HK-2 (cell line): ENCODE results near the gene RTP1.
"Not testable (repeated sequence)": the region's sequence is repeated elsewhere in the genome, so short reads cannot be mapped to it uniquely, and the experiment has no call there.

Source experiments
- DNase-seq: peaks from one replicate; pipeline ENCODE4 v3.0.0-alpha.2; 2018; ENCODE audit not compliant: unreplicated experiment

RTP1 gene, protein sequence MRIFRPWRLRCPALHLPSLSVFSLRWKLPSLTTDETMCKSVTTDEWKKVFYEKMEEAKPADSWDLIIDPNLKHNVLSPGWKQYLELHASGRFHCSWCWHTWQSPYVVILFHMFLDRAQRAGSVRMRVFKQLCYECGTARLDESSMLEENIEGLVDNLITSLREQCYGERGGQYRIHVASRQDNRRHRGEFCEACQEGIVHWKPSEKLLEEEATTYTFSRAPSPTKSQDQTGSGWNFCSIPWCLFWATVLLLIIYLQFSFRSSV

DNA sequence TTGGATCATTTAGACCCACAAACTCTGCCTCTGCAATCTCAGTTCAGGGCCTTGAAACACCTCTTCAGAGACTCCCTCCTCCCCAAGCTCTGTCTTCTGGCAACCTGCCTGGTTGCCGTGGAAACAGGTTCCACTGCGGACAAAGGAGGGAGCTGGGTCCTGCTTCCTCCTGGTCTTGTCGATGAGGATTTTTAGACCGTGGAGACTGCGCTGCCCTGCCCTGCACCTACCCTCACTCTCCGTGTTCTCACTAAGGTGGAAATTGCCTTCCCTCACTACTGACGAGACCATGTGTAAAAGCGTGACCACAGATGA lies at the start of gene RTP1:
RTP1 (plus strand) TSS at position 152 of the 315 bp plus-strand sequence; CDS start at position 182, 30 bp downstream.
- no peak for DNase-seq

DNA sequence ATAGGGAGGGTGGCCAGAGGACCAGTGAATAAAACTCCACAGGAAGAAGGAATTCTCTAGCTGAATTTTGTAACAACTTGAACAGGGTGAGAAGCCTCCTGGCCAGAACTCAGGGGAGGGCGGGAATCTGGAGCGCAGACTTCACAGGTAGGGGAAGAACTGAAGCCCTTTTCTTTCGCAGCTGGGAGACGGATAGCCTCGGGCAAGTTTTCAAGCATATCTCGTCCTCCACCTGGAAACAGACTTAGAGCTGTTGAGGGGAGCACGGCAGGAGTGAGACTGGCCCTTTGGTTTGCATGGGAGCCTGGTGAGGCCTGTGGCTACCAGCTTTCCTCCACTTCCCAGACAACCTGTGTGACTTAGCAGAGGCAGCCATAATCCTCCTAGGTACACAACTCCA lies 47.1 kb upstream of the RTP1 start:
- no peak for DNase-seq

DNA sequence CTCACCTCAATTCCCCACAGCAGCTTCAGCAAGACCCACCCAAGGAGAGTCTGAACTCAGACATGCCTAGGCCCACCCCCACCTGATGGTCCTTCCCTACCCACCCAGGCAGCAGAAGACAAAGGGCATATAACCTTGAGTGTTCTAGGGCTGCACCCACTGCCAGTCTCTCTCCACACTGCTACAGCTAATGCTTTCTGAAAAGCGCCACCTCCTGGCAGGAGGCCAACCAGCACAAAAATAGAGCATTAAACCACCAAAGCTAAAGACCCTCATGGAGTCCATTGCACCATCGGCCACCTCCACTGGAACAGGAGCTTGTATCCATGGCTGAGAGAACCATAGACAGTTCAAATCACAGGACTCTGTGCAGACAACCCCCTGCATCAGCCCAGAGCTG lies 46.7 kb upstream of the RTP1 start:
- DNase-seq = peak; percentile 39

DNA sequence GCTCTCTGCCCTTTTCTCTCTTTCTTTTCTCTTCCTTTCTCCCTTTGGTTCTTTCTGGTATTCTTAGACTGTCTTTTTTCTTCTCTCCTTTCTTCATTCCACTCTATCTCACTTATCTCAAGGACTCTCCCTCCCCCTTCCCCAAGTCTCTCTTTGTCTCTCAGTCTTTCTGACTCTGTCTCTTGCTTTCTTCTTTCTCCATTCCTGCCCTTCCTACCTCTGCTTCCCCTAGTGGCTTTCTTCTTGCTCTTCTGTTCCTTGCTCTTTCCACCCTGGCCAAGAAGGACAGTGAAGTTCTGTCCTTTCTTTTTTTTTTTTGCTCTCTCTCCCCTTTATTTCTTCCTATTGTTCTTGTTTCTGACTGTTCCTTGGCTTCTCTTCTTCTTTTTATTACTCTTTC lies 35.7 kb upstream of the RTP1 start:
- DNase-seq = no peak

DNA sequence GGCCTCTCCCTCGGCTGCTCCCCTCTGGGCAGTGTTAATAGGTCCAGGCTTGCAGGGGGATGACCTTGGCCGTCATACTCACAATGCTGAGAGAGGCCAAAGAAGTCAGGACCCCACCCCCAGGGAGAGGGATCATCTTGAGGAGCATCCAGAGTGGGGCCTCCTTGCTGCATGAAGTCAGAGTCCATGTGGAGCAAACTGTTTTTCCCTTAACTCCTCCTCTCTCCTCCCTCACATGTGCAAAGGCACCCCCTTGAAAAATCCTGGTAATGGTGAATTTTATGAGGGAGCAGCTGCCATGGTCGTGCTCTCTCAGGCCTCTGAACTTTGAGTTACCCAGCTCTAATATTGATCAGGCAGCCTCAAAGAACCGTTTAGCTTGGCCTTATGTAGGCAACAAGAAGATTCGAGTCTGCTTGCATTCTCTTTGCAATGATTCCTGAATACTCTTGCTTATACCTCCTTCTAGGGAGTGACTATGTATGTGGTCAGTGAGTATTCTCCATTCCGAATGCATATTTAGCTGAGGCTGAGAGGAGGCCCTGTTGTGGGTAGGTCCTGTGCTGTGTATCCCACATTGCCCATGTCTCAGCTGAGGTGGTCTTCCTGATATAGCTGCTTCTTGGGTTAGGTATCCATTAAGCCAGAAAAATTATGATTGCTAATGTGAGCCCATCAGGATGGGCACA lies 34.9 kb upstream of the RTP1 start:
- DNase-seq = no peak

DNA sequence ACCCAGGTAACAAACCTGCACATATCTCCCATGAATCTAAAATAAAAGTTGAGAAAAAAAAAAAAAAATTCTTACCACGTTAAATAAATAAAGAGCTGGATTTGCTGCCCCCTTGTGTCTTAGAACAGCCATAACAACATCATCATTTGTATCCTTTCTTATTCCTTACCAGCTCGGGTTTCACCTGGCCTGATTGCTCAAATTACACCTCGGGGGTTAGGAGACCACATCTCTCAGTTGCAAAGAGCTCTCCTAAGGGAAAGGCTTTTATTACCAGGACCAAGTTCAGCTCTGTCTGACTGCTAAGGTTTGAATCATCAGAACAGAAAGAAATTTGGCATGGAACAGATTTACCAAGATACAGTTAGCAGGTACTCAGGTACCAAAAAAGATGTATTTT lies 32.1 kb upstream of the RTP1 start:
- DNase-seq = peak; percentile 11

DNA sequence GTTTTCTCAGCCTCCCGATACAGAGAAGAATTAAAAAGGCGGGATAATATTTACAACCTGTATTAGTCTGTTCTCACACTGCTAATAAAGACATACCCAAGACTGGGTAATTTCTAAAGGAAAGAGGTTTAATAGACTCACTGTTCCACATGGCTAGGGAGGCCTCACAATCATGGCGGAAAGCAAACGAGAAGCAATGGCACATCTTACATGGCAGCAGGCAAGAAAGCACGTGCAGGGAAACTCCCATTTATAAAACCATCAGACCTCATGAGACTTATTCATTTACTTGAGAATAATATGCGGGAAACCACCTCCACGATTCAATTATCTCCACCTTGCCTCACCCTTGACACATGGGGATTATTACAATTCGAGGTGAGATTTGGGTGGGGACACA lies 30.5 kb upstream of the RTP1 start:
- DNase-seq = no peak

DNA sequence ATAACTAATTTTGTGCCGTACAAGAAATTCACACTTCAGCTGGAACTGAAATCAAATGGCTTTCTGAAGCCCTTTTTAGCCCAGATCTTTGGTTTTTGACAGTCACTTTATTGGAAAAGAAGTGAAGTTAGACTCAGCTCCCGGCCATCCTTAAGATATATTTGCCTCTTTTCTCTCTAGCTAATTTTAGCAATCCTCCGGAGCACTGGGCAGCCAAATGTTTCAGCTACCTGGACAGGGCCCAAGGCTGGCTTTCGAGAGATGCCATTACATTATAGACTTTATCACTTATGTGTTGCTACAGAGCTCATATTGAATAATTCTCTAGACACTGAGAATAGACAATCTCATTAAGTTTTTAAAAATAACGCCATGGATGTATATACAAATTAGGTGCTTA lies 29.5 kb upstream of the RTP1 start:
- no peak for DNase-seq

DNA sequence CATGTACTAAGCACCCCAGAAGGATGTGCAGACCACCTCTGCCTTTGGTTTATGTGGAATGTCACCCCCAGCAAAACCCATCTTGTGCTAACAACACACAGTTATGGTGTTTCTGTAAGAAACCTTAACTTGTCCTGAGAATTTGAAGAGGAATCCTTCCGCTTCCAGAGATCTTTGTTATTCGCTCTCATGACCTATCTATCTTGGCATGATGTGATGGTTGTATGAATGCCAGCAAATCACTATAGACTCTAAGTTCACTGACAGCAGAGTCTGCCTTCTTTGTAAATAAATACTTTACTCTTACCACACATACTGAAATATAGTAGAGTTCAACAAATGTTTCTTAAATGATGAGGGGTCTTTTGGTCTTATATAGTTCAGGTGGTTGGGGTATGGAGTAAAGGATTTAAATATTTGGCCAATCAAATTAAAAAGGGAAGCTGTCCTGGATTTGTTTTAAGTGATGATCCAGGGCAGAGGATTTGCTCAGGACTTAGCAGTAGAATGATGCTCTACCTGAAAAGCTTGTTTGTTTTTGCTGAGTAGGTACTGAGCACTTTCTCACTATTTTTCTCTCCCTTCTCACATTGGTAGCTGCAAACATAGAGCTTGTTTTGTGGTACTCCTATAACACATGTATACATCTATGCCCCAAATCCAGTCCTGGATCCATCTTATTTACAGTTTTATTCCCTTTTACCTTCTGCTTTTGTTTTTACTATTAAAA lies 27.9 kb upstream of the RTP1 start:
- no peak for DNase-seq

DNA sequence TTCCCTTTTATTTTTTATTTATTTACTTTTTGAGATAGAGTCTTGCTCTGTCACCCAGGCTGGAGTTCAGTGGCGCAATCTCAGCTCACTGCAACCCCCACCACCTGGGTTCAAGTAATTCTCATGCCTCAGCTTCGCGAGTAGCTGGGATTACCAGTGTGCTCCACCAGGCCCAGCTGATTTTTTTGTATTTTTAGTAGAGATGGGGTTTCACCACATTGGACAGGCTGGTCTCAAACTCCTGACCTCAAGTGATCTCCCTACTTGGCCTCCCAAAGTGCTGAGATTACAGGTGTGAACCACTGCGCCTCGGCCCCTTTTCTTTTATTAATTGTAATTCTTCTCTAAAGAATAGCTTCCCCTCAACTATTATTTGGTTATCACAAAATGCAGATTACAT lies 26.4 kb upstream of the RTP1 start:
- not testable (repeated sequence) for DNase-seq

DNA sequence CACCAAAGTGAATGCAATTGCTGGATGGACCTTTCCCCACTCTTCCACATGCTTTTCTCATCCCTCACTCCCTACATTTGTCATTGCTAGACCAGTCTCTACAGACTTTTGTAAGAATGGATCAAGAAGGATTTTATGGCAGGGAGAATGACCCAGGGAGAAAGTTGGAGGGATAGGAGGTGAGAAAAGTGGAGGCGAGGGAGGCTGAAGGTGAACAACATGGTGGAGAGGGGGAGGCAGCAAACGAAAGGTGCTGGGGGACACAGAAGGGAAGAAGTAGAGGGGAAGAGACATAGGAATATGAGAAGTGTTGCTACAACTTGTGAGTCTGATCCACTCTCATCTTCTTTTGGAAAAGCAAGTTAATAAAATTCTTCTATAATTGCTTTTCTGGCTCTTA lies 24.4 kb upstream of the RTP1 start:
- DNase-seq = no peak

DNA sequence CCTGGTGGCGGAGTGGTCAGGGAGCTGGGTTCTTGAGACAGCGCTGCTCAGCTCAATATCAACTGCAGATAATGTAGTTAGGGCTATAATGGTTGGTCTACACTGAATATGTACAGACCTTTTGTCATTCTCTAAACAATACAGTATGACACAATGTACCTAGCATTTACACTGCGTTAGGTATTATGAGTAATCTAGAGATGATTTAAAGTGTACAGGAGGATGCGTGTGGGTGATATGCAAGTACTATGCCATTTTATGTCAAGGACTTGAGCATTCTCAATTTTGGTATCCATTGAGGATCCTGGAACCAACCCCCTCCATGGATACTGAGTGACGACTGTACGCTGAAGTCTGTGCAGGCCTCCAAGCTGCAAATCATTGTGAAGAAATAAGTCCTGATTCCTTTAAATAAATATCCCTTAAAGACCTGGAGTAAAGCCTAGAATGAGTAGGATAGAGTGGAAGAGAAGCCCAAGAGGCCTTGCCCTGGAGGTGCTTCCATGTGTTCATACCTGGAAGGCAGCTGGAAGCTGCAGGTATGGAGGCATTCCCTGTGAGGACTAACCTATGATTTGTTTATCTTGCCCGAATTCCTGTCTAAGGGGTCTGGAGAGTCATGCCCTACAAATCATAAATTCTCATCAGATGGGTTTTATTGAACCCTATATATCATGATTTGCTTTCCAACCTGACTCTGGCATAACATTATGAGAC lies 15.7 kb upstream of the RTP1 start:
- no peak for DNase-seq

DNA sequence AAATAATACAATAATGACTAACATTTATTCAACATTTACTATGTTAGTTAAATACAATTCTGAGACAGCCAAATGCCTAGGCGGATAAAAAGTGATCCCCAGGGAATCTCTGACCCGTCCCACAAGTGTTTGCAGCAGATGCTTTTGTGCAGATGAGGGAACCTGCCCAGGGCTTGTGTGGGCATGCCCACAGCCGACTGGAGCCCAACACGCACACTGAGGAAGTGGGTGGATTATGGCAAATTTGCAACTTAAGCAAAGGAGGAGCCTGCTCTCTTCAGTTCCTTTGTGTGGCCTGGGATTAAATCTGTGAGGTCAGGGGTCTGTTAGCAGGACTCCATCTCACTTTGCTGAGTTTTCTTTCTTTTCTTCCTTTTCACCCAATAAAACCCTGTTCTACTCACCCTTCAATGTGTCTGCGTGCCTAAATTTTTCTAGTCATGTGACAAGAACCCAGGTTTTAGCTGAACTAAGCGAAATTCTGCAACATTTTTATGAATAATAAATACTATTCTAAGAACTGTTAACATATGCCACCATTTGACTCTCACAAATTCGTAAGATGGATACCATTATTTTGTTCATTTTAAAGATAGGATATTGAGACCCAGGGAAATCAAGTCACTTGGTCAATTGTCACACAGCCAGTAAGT lies 13.9 kb upstream of the RTP1 start:
- DNase-seq = no peak

DNA sequence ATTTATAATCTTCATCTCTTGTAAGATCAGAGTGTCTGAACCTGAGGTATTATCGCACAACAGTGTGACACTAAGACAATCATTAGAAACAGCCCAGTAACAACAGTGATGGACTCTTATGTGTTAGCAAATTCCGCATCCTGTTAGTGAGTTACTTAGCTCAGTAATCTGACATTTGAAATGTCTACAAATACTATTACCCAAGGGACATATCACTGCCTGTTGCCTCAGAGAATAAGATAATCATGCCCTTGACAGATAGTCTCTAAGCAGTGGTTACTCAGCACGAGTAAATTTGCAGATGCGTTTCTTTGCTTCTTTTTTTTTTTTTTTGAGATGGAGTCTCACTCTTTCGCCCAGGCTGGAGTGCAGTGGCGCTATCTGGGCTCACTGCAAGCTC lies 13.4 kb upstream of the RTP1 start:
- no peak for DNase-seq

DNA sequence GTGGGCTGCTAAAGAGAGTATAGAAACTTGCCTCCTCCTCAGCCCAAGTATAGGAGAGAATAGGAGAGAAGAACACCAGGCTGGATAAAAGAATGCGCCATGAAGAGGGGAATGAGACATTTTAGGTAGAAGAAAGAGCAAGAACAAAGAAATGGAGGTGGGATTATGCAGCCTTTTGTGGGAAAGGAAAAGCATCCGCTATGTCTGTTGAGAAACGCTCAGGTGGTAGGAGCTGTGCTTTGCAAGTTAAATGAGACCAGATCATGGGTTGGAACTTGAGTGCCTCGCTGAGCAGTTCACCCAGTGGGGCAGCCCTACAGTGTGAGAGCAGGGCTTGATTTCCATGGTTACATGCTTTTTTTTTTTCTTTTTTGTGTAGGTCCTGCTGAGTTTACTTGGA lies 11.5 kb upstream of the RTP1 start:
- no peak for DNase-seq

DNA sequence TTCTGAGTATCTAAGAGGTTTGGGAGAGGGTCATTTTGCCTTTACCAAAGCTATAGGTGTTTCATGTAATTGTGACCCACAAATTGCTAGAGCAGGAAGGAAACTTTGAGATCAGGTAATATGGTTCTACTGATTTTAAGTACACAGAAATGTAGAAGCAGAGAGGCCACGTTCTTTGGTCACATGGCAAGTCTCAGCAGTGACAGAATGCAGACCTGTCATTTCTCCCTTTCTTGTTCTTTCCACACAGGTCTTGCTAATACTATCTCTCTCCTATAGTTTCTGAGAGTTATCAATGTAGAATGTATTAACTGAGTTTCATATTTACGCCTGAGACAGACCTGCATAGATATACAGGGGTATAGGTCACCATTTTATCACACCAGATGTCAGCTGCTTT lies 10.9 kb upstream of the RTP1 start:
- no peak for DNase-seq

DNA sequence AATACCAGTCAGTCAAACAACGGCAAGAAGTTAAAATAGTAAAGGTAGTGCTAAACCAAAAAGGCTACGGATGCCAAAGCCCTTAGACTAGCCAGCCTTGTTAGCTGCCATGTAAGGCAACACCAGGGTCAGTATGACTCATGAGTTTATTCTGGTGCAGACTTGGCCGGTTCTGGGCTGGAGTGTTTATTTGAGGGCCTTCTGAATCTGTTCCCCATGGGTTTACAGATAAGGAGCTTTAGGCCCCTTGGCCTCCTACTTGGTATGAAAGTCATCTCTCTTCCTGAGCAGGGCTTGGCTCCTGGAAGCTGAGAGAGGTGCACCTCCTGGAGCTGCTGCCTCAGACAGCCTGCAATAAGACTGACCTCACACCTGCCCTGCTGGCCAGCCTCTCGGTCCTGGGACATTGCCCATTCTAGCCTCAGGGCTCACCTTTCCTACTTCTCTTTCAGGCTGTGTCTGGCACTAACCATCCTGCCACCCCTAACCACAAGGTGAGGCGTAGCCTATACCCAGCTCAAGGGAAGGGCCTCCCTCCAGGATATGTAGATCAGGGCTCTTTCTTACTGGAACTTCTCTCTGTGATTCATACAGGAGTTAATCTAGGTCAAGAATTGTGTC lies 10.4 kb upstream of the RTP1 start:
- DNase-seq = peak; percentile 13

DNA sequence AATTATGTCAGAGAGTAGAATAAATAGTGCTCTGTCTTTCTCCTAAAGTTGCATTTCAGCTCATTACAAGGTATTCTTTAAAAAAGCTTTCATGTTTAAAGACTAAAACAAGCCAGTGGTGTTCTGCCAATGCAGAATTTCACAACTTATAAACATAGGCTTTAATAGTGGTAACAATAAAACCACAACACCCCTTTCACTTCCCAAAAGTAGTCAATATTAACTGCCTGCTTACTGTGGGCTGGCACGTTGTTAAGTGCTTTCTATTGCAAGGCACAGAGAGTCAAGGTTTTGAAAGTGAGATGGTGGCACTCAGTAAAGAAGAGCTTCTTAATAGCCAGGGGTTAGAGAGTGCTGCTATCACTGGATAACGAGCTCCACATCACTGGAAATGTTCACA lies 8.4 kb upstream of the RTP1 start:
- DNase-seq = no peak

DNA sequence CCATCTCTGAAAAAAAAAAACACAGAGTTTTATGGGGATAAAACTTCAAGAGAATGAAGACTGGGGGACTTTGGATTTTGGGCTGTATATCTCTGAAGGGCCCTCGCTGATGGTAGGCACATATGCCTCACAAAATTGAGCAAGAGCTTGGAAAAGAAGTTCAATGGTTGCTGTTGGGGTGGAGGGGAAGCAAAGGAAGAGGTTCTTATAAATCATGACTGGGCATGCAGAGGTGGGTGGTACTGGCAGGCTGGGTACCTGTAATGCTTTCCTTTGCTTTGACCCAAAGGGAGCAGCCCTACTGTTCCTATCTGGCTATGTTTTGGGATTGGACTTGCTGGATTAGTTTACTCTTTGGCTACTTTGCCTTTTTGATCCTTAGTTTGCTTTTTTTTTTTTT lies 6.0 kb upstream of the RTP1 start:
- DNase-seq = no peak

DNA sequence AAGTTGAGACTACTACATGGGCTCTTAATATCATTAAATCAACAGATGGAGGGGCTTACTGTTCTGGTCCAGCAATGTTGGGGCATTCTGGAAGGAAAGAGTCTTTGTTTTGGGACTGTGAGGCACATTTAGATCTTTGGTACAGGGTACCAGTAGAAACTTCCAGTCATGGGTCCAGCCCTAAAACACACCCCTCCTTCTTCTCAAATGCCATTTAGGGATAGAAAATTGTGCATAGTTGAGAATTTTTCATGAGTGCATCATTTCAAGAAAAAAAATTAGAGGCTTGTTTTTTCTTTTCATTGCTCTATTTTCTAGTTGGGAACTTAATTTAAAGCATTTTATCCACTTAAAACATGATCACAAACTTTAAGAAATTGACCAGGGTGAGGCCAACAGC lies 4.1 kb upstream of the RTP1 start:
- DNase-seq = no peak

DNA sequence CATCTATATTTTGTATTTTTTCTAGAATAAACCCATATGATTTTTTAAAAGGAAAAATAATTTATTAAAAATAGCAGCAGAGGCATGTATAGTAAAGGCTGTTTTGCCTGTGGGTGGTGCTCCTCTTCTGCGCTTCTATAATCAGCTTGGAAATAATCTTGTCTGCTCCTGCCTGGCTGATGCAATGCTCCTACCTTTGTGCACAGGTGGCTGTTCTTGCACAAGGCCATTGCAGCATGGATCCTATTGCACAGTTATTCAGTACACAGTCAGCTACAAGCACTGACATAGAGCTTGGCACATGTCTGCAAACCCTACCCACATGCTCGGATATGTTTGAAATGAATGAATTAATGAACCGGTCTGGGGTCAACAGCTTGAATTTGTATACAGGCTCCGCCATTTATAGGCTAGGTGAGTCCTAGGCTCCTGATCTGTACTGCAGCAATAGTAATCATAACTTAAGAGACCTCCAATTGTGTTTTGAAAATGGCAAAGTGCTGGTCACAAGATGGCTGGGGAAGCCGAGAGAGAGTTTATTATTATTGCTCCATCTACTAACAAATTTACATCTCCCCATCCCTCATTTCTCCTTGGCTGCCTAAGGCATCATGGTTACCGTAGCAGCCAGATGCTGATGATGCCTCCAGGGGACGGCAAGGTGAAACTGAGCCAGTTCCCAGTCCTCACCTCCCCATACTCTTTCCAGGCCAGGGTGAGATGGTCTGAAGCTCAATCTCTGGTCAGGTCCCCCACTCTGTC lies 532 bp upstream of the RTP1 start:
- no peak for DNase-seq
